ENCODE data around the gene BYSL. TPM values are rescaled to one million over a fixed set of nuclear protein-coding genes. Genes with fewer than 3 reads are reported as not detected.
A peak's percentile ranks its signal among the peaks of the same experiment; 100 is the strongest.

BYSL gene
- total and polyA plus RNA-seq, 9 of the 15 experiments (the other 6 are each of a cell fraction or from before 2014, with no cell fraction given), result 22.2 to 92.3 (median 53.4) TPM

- TF ChIP-seq KLF16 (IDR thresholded peaks at IDR 0.05) (peak; percentile 92), ZNF124 (CRISPR knock-in tag; IDR thresholded peaks at IDR 0.05) (no peak), OTX1 (CRISPR knock-in tag; IDR thresholded peaks at IDR 0.05) (peak; percentile 29; the same call in 1 of the 2 replicates), DACH1 (IDR thresholded peaks at IDR 0.05; ENCODE audit: partially characterized antibody) (peak; percentile 15), FOS (IDR thresholded peaks at IDR 0.05; ENCODE audit: extremely low read depth, insufficient read length) (no peak), TFAM (CRISPR knock-in tag; conservative IDR thresholded peaks at IDR 0.05) (no peak), CEBPB (tag; IDR thresholded peaks at IDR 0.05) (peak; percentile 99), CCNT2 (IDR thresholded peaks at IDR 0.05; ENCODE audit: borderline replicate concordance, extremely low read depth, insufficient read length, low read depth, low read length) (peak; percentile 54), XRCC5 (IDR thresholded peaks at IDR 0.05; ENCODE audit: low read depth, low read length) (peak; percentile 93), TCF3 (CRISPR knock-in tag; IDR thresholded peaks at IDR 0.05) (peak; percentile 82), SMAD1 (IDR thresholded peaks at IDR 0.05; ENCODE audit: low read depth, low read length, partially characterized antibody) (peak; percentile 74), HNRNPH1 (optimal IDR thresholded peaks at IDR 0.05; ENCODE audit: low read depth, low read length) (no peak), FOXP1 (CRISPR knock-in tag; IDR thresholded peaks at IDR 0.05) (peak; percentile 84), DIDO1 (tag; IDR thresholded peaks at IDR 0.05; ENCODE audit: low read depth) (no peak), ZSCAN29 (IDR thresholded peaks at IDR 0.05) (no peak), TEAD1 (CRISPR knock-in tag; IDR thresholded peaks at IDR 0.05) (peak; percentile 55 to 94; a peak in 3 of 4 replicates), ZNF830 (CRISPR knock-in tag; IDR thresholded peaks at IDR 0.05) (0 out of 2 replicates have a peak, but pooled peaks have one; percentile 42), CBX1 (IDR thresholded peaks at IDR 0.05; ENCODE audit: low read depth) (peak; percentile 85; the same call in 1 of the 2 replicates), PTTG1 (tag; IDR thresholded peaks at IDR 0.05; ENCODE audit: low read depth) (no peak), ETV5 (CRISPR knock-in tag; IDR thresholded peaks at IDR 0.05; ENCODE audit: low read depth) (peak; percentile 50; the same call in 1 of the 2 replicates), WHSC1 (IDR thresholded peaks at IDR 0.05; ENCODE audit: low read length) (no peak), BACH1 (tag; IDR thresholded peaks at IDR 0.05) (no peak; the same call in 1 of the 2 replicates), TRIM24 (IDR thresholded peaks at IDR 0.05) (peak; percentile 60 to 80; a peak in 3 of 4 replicates), NFYB (IDR thresholded peaks at IDR 0.05; ENCODE audit: extremely low read depth, insufficient read length) (no peak), ETV6 (IDR thresholded peaks at IDR 0.05; ENCODE audit: borderline replicate concordance in 1 of 2, low read depth in 2 of 2, low read length in 1 of 2) (peak; percentile 58 to 91; a peak in 3 of 4 replicates), ETV6 (CRISPR knock-in tag; IDR thresholded peaks at IDR 0.05; ENCODE audit: borderline replicate concordance) (0 out of 2 replicates have a peak, but pooled peaks have one; percentile 17)
- TF ChIP-seq, protein P1, sequence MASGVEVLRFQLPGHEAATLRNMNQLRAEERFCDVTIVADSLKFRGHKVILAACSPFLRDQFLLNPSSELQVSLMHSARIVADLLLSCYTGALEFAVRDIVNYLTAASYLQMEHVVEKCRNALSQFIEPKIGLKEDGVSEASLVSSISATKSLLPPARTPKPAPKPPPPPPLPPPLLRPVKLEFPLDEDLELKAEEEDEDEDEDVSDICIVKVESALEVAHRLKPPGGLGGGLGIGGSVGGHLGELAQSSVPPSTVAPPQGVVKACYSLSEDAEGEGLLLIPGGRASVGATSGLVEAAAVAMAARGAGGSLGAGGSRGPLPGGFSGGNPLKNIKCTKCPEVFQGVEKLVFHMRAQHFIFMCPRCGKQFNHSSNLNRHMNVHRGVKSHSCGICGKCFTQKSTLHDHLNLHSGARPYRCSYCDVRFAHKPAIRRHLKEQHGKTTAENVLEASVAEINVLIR (CRISPR knock-in tag; IDR thresholded peaks at IDR 0.05), result no peak
- TF ChIP-seq, protein P2, sequence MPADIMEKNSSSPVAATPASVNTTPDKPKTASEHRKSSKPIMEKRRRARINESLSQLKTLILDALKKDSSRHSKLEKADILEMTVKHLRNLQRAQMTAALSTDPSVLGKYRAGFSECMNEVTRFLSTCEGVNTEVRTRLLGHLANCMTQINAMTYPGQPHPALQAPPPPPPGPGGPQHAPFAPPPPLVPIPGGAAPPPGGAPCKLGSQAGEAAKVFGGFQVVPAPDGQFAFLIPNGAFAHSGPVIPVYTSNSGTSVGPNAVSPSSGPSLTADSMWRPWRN (IDR thresholded peaks at IDR 0.05; ENCODE audit: low read depth), result no peak
- TF ChIP-seq, protein P3, sequence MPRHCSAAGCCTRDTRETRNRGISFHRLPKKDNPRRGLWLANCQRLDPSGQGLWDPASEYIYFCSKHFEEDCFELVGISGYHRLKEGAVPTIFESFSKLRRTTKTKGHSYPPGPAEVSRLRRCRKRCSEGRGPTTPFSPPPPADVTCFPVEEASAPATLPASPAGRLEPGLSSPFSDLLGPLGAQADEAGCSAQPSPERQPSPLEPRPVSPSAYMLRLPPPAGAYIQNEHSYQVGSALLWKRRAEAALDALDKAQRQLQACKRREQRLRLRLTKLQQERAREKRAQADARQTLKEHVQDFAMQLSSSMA (CRISPR knock-in tag; IDR thresholded peaks at IDR 0.05), result no peak
These were observed 15.0 kb downstream of the BYSL start (continued) for GRCh38 chr6:41936073-41936837.
